Activated T-helper 1 cell treated with anti-CD3 and anti-CD28 coated beads, Interleukin-12 subunit alpha, Interleukin-12 subunit beta, Interleukin-2, Interleukin-4 antibody, amounts not matched to agents 30 ng/mL and 10 ng/mL and 1 ng/mL, durations not matched to agents 14 hours and 24 hours and 36 hours (primary cell): ENCODE results near the gene LDB2. TPM values are rescaled to one million over a fixed set of nuclear protein-coding genes. Genes with fewer than 3 reads are reported as not detected.
"Not testable (repeated sequence)": the region's sequence is repeated elsewhere in the genome, so short reads cannot be mapped to it uniquely, and the experiment has no call there.

Source experiments
- DNase-seq: peaks from one replicate; pipeline ENCODE4 v3.0.0; 2021; ENCODE audit warnings: low spot score
- H3K27ac Mint-ChIP-seq: one replicate; pipeline ENCODE4 v1.8.0; 2021; ENCODE audit warnings: mild to moderate bottlenecking, mixed read lengths
- H3K27me3 Mint-ChIP-seq: one replicate; pipeline ENCODE4 v1.8.0; 2022; ENCODE audit warnings: mild to moderate bottlenecking, moderate library complexity, mixed read lengths; ENCODE audit not compliant: insufficient read depth
- H3K36me3 Mint-ChIP-seq: one replicate; pipeline ENCODE4 v1.8.0; 2021; ENCODE audit warnings: low read depth, mixed read lengths
- H3K4me1 Mint-ChIP-seq: one replicate; pipeline ENCODE4 v1.8.0; 2021; ENCODE audit warnings: low read depth, mixed read lengths
- H3K4me3 Mint-ChIP-seq: one replicate; pipeline ENCODE4 v1.8.0; 2021; ENCODE audit warnings: mild to moderate bottlenecking, moderate library complexity, mixed read lengths
- H3K9me3 Mint-ChIP-seq: one replicate; pipeline ENCODE4 v1.8.0; 2021; ENCODE audit warnings: mixed read lengths
- intact Hi-C: fragments of 100-400 bp; cut with micrococcal nuclease; formaldehyde crosslinking; loops from one replicate; pipeline ENCODE4 v1.15.1; 2024
- total RNA-seq: library from RNA; stranded (reverse); gene quantifications from 2 replicates; pipeline ENCODE4 v1.2.3, GENCODE V29; 2022

The LDB2 gene
- total RNA-seq, 1 donor from 2014 or later, result not detected

GRCh38 chr4:16555156-16555555 lies 343.3 kb downstream of the LDB2 start:
- no peaks in the 10 kb centered on the region for H3K27me3 Mint-ChIP-seq
- DNase-seq, result no peak
- intact Hi-C loops, result no loop called here

DNA sequence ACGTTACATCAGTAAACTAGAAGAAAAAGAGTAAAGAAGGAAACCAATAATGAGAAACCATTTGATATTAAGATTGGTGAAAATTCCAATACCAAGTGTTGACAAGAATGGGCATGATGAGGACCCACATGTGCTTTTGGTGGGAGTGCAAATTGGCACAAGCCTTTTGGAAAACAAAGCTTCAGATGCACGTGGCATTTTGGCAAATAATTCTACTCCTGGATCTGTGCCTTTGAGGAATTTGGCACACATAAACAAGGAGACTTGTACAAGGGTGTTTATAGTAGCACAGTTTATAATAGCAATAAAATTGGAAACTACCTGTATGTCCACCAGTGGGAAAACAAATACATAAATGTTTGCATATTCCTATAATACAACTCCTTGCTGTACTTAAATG lies 347.9 kb downstream of the LDB2 start:
- no peaks in the 10 kb centered on the region for H3K4me1 Mint-ChIP-seq
- no peaks in the 10 kb centered on the region for H3K36me3 Mint-ChIP-seq
- no peaks in the 10 kb centered on the region for H3K9me3 Mint-ChIP-seq
- H3K27ac Mint-ChIP-seq, result no peak overlapping the region
- H3K27me3 Mint-ChIP-seq, result no peaks in the 10 kb centered on the region
- DNase-seq, result no peak
- intact Hi-C loops, result no loop called here
- no peak overlapping the region for H3K4me3 Mint-ChIP-seq

More at GRCh38 chr4:16555156-16555555, 343.3 kb downstream of the LDB2 start:
- peaks cover 5% of the 10 kb centered on the region for H3K9me3 Mint-ChIP-seq
- H3K4me3 Mint-ChIP-seq, result no peak overlapping the region
- no peaks in the 10 kb centered on the region for H3K36me3 Mint-ChIP-seq
- H3K4me1 Mint-ChIP-seq, result no peaks in the 10 kb centered on the region
- no peak overlapping the region for H3K27ac Mint-ChIP-seq

DNA sequence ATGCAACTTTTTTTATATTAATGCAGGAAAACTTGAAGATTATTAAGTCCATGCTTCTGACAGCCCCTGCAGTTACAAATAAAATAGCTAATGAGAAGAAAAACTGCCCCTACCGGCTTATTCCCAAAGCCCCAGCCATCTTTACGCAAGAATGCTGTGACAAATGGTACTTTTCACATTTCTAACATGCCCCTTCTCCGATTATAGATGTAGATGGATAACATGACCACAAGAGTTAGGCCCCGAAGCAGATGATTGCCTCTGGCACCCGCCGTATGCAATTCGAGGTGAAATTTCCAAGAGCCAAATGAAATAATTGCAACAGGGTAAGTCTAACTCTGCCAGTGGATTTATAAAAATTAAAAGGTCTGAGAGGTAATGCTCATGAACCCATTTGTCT lies 352.8 kb downstream of the LDB2 start:
- H3K9me3 Mint-ChIP-seq, result no peaks in the 10 kb centered on the region
- no peaks in the 10 kb centered on the region for H3K36me3 Mint-ChIP-seq
- DNase-seq, result no peak
- H3K27ac Mint-ChIP-seq, result no peak overlapping the region
- no peak overlapping the region for H3K4me3 Mint-ChIP-seq
- H3K27me3 Mint-ChIP-seq, result no peaks in the 10 kb centered on the region
- intact Hi-C loops, result no loop called here
- no peaks in the 10 kb centered on the region for H3K4me1 Mint-ChIP-seq

- no peak overlapping the region for H3K27ac Mint-ChIP-seq
- H3K9me3 Mint-ChIP-seq, result no peaks in the 10 kb centered on the region
- H3K4me1 Mint-ChIP-seq, result no peaks in the 10 kb centered on the region
- no peak overlapping the region for H3K4me3 Mint-ChIP-seq
- DNase-seq, result no peak
- no peaks in the 10 kb centered on the region for H3K27me3 Mint-ChIP-seq
- intact Hi-C loops, result no loop called here
- no peaks in the 10 kb centered on the region for H3K36me3 Mint-ChIP-seq
Observed at GRCh38 chr4:16544869-16545268, 353.6 kb downstream of the LDB2 start.

DNA sequence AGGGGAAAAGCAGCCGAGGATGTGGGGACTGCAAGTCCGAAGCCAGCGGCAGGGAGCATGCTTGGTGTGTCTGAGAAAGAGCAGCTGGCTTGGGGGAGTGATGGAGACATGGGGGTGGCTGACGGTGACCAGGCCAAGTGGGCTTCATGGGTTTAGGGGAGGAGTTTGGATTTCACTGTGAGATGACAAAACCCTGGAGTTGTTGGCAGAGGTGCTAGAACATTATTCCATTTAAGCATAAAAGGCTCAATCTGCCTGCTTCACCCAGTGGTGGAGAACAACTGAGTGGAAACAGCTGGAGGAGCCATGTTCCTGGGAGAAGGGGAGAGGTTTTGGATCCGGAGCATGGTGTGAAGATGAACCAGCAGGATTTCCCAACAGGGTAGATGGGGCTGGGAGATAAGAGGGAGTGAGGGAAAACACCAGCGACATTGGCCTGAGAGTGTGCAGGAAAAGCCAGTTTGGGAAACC lies 354.2 kb downstream of the LDB2 start:
- H3K27me3 Mint-ChIP-seq, result no peaks in the 10 kb centered on the region
- no peak overlapping the region for H3K27ac Mint-ChIP-seq
- H3K9me3 Mint-ChIP-seq, result no peaks in the 10 kb centered on the region

DNA sequence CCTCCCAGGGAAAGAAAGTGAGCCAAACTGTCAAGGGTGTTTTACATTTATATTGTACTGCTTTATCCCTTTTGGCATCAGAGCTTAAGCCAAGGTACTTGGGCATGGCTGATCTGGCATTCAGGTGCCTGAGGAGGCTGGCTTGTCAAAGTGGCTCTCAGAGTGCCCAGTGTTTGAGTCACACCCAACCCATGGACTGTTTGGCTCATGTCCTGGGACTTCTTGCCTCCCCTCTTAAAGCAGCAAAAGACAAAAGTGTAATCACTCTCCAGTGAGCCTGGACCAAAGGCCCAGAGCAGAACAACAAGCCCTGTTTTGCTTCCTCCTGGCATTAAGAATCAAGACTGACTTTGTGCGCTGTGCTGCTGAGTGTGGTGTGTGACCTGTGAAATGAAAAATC lies 360.5 kb downstream of the LDB2 start:
- Mint-ChIP-seq H3K9me3 (no peaks in the 10 kb centered on the region), H3K27ac (no peak overlapping the region), H3K4me1 (no peaks in the 10 kb centered on the region)

More for the DNA sequence above, 354.2 kb downstream of the LDB2 start:
- no peaks in the 10 kb centered on the region for H3K36me3 Mint-ChIP-seq
- H3K4me3 Mint-ChIP-seq, result no peak overlapping the region
- intact Hi-C loops, result no loop called here
- H3K4me1 Mint-ChIP-seq, result no peaks in the 10 kb centered on the region
- no peak for DNase-seq

DNA sequence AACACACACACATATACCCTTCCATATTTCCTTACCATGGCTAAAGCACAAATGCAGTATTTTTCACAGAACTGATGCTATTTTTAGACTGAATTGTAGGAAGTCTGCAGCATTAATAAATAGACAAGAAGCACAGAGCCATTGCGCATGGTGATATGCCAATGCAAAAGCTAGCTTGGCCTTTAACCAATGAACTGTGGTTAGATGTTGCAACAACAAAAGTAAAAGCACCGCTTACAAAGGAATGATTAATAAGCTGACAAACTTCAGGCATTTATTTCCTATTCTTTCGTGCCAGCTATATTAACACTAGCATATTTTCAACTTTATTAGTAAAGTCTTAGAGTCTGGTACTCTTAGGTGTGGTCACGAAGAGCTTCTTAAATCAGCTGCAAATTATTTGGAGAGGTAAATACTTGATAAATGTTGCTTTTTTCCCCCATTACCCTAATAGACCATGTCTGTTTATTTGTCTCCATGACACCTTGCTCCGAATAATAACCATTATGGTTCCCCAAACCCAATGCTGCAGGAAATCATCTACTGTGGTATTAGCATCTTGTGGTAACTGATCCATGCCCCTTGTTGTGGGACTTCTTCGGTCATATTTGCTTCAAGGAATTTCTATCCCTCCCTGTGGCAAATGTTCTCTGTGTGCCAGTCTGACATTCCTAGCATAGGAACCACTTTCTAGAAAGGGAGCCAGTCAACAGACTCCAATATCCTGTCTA lies 366.0 kb downstream of the LDB2 start:
- H3K27ac Mint-ChIP-seq, result no peak overlapping the region
- H3K4me3 Mint-ChIP-seq, result no peak overlapping the region
- H3K9me3 Mint-ChIP-seq, result no peaks in the 10 kb centered on the region
- no peak for DNase-seq
- H3K27me3 Mint-ChIP-seq, result no peaks in the 10 kb centered on the region
- intact Hi-C loops, result no loop called here
- H3K36me3 Mint-ChIP-seq, result no peaks in the 10 kb centered on the region
- H3K4me1 Mint-ChIP-seq, result no peaks in the 10 kb centered on the region

More for the DNA sequence above, 360.5 kb downstream of the LDB2 start:
- no peak for DNase-seq
- H3K4me3 Mint-ChIP-seq, result no peak overlapping the region
- intact Hi-C loops, result no loop called here
- no peaks in the 10 kb centered on the region for H3K27me3 Mint-ChIP-seq
- no peaks in the 10 kb centered on the region for H3K36me3 Mint-ChIP-seq

DNA sequence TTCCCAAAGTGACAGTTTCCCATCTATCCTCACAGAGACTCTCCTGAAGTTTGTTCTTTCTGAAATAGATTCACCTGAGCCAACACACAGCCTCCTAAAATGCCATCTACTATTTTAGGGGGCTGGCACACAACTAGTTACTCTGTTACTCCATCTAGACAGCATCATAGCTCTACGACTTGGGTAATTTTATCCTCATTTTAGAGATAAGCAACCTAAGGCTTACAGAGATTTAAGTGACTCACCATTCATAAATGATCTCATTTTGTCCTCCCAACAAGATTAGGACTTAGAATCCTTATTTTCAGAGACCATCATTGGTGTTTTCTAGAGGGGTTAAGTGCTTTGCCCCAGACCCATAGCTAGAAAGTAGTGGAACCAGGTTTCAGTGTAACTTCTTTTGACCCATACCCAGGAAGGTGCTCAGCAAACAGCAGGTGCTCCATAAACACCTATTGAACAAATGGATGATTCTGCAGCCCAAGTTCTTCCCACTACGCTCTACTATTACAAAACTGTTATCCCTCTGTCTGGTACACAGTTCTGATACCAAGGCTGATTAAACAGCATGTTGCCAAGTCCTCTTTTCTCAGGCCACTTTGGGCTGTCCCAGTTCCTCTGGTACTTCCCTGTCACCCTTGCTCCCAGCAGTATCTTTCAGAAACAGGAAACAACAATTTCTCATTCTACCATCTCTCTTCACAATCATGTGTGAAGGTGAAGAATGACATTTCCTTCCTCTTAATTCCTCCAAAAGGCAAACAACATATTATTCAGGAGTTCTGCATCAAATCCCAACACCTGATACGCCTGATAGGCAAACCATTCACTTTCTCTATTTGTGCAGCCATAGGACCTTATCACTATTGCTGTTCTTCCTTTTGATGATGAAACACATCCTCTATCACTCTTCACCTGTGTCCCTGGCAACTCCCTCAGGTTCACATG lies 367.5 kb downstream of the LDB2 start:
- no peak overlapping the region for H3K27ac Mint-ChIP-seq
- DNase-seq, result no peak
- H3K27me3 Mint-ChIP-seq, result no peaks in the 10 kb centered on the region

GRCh38 chr4:16524911-16525554 lies 373.4 kb downstream of the LDB2 start:
- Mint-ChIP-seq H3K36me3 (no peaks in the 10 kb centered on the region), H3K27me3 (no peaks in the 10 kb centered on the region), H3K4me1 (no peaks in the 10 kb centered on the region), H3K9me3 (no peaks in the 10 kb centered on the region), H3K27ac (no peak overlapping the region), H3K4me3 (no peak overlapping the region)
- DNase-seq, result no peak
- intact Hi-C loops, result no loop called here

More for the DNA sequence above, 367.5 kb downstream of the LDB2 start:
- H3K9me3 Mint-ChIP-seq, result no peaks in the 10 kb centered on the region
- no peaks in the 10 kb centered on the region for H3K36me3 Mint-ChIP-seq
- H3K4me1 Mint-ChIP-seq, result no peaks in the 10 kb centered on the region
- no peak overlapping the region for H3K4me3 Mint-ChIP-seq
- intact Hi-C loops, result no loop called here

DNA sequence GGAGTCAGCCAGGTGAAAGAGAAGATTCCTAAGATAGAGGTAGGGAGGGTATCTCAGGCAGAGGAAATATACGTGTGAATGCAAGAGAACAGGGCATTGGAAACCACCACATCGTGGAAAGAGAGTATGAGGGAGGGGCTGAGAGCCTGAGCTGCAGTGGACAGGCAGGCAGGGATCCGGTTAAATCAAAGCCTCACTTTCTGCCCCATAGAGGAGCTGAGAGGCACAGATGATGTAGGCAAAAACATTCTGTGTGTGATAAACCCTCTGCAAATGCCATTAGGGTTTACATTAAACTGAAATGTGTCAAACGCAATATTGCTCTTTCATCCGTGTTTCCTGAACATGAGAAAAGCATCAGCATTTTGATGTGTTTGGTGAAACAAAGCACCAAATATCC lies 374.0 kb downstream of the LDB2 start:
- DNase-seq, result no peak
- Mint-ChIP-seq H3K9me3 (no peaks in the 10 kb centered on the region), H3K36me3 (no peaks in the 10 kb centered on the region), H3K27ac (no peak overlapping the region), H3K27me3 (no peaks in the 10 kb centered on the region), H3K4me3 (no peak overlapping the region), H3K4me1 (no peaks in the 10 kb centered on the region)
- intact Hi-C loops, result no loop called here

DNA sequence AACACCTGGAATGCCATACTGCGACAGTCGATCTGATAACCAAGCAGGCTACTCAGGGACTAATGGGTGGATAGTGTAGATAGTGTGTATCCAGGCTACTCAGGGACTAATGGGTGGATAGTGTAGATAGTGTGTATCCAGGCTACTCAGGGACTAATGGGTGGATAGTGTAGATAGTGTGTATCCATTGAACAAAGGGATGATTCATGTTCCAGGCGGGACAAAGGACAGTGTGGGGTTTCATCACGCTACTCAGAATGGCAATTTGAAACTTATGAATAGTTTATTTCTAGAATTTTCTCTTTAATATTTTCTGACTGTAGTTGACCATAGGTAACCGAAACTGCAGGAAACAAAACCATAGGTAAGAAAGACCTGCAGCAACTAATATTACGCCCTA lies 374.9 kb downstream of the LDB2 start:
- H3K27ac Mint-ChIP-seq, DNase-seq, H3K4me3 Mint-ChIP-seq, intact Hi-C loops, H3K36me3 Mint-ChIP-seq, H3K9me3 Mint-ChIP-seq, H3K4me1 Mint-ChIP-seq, H3K27me3 Mint-ChIP-seq: not testable (repeated sequence)

DNA sequence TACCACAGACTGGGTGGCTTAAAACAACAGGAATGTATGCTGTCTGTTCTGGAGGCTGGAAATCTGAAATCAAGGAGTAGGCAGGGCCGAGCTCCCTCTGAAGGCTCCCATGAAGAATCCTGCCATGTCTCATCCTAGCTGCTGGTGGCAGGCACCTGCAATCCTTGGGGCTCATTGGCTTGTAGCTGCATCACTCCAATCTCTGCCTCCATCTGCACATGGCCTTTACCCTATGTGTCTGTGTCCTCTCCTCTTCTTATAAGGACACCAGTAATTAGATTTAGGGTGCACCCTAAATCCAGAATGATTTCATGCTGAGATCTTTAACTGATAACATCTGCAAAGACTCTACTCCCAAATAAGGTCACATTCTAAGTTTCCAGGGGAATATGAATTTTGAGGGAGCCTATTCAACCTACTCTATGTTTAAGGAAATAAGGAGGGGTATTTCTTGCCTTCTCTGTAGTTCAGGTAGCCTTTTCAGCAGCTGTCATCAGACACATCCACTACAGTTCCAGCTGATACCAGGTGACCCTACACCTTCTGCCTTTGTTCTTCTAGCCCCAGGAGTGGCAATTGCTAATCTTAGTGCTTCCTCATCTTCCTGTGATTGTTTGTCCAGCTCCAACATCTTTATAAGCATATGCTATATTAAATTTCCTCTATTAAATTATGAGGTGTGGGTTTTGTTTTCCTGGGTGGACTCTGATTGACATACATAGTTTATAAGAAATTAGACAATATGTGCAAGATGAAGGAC lies 377.1 kb downstream of the LDB2 start:
- H3K4me1 Mint-ChIP-seq, result no peaks in the 10 kb centered on the region
- H3K4me3 Mint-ChIP-seq, result no peak overlapping the region
- intact Hi-C loops, result no loop called here
- no peak overlapping the region for H3K27ac Mint-ChIP-seq
- no peaks in the 10 kb centered on the region for H3K27me3 Mint-ChIP-seq
- DNase-seq, result no peak
- H3K36me3 Mint-ChIP-seq, result no peaks in the 10 kb centered on the region
- no peaks in the 10 kb centered on the region for H3K9me3 Mint-ChIP-seq
